A549 (cell line): ENCODE data around the gene ADGRB2. TPM values are rescaled to one million over a fixed set of nuclear protein-coding genes. Genes with fewer than 3 reads are reported as not detected.

Experiments
- ATAC-seq, 2 experiments: fragments of 200-7000 bp in 1 of 2; fragments of >200 bp in 1 of 2; cut with Nextera tagmentation in 1 of 2; cut with Tn5 transposase in 1 of 2; 3 replicates each; pipeline versions ENCODE4 v1.8.0 to v1.9.1; 2018 to 2020; ENCODE audit warnings: mild to moderate bottlenecking in 1 of 2, moderate library complexity in 1 of 2
- CTCF ChIA-PET: fragments of 300-600 bp; sonication (Branson Sonifier 250); formaldehyde crosslinking; extraction: SDS; loops from one replicate; lab custom pipeline; 2021; ENCODE audit warnings: antibody characterized with exemption, inconsistent platforms; lab: Yijun Ruan, JAX
- POLR2A ChIA-PET: fragments of 350-600 bp; formaldehyde crosslinking; extraction: SDS; loops from one replicate; lab custom pipeline; 2021; ENCODE audit warnings: antibody characterized with exemption, inconsistent platforms; lab: Yijun Ruan, JAX
- DNase-seq, 2 experiments: peaks; one replicate each; pipeline versions ENCODE4 v3.0.0 to v3.0.0-alpha.2; 2011 to 2016; ENCODE audit warnings: low read depth in 1 of 2, low spot score in 1 of 2
- FAIRE-seq: peaks from 2 replicates; lab custom pipeline; 2011; peaks lifted over from hg19 to GRCh38; lab: Jason Lieb, UNC
- H3K27ac ChIP-seq, 2 experiments: fragments of >200 bp; sonication (Bioruptor Twin); formaldehyde crosslinking; 3 replicates each; pipeline ENCODE4 v1.5.1; 2016 to 2017
- H3K4me1 ChIP-seq: fragments of >200 bp; sonication (Bioruptor Twin); formaldehyde crosslinking; 3 replicates; pipeline ENCODE4 v1.6.1; 2016
- H3K4me2 ChIP-seq: fragments of >200 bp; sonication (Bioruptor Twin); formaldehyde crosslinking; 3 replicates; pipeline ENCODE4 v1.6.1; 2016
- H3K4me3 ChIP-seq: fragments of >200 bp; sonication (Bioruptor Twin); formaldehyde crosslinking; 3 replicates; pipeline ENCODE4 v1.5.1; 2016
- H3K9me3 ChIP-seq: fragments of >200 bp; sonication (Bioruptor Twin); formaldehyde crosslinking; 3 replicates; pipeline ENCODE4 v1.6.1; 2016
- CBX8 ChIP-seq: fragments of 200-600 bp; sonication (generic); IDR thresholded peaks from 2 replicates; pipeline ENCODE4 v1.6.1; 2016
- CHD2 ChIP-seq: fragments of 150-350 bp; IDR thresholded peaks from 2 replicates; pipeline ENCODE4 v1.6.1; 2014; ENCODE audit warnings: low read length; ENCODE audit not compliant: partially characterized antibody
- EHF ChIP-seq: fragments of 250-450 bp; sonication (Bioruptor Pico); IDR thresholded peaks from 2 replicates; pipeline ENCODE4 v1.5.0; 2020; ENCODE audit warnings: mild to moderate bottlenecking
- GATA3 ChIP-seq: IDR thresholded peaks from 2 replicates; pipeline ENCODE4 v1.6.1; 2012; ENCODE audit warnings: borderline replicate concordance
- HES2 ChIP-seq: fragments of >200 bp; sonication (Bioruptor Twin); formaldehyde crosslinking; IDR thresholded peaks from 2 replicates; pipeline ENCODE4 v1.6.1; 2016
- HMGXB4 ChIP-seq: fragments of 250-450 bp; sonication (Bioruptor Pico); IDR thresholded peaks from 2 replicates; pipeline ENCODE4 v1.5.0; 2021; ENCODE audit warnings: mild to moderate bottlenecking, moderate library complexity, borderline replicate concordance
- JUNB ChIP-seq: fragments of >200 bp; sonication (Bioruptor Twin); formaldehyde crosslinking; IDR thresholded peaks from 2 replicates; pipeline ENCODE4 v1.6.1; 2016
- MAFK ChIP-seq: fragments of 450-650 bp; IDR thresholded peaks from 2 replicates; pipeline ENCODE4 v1.6.1; 2014; ENCODE audit not compliant: partially characterized antibody
- MAZ ChIP-seq: fragments of 150-350 bp; IDR thresholded peaks from 2 replicates; pipeline ENCODE4 v1.6.1; 2014; ENCODE audit warnings: antibody characterized with exemption, low read depth, low read length, borderline replicate concordance
- MYC ChIP-seq: IDR thresholded peaks from 2 replicates; pipeline ENCODE4 v1.6.1; 2012; ENCODE audit warnings: mild to moderate bottlenecking, inconsistent platforms, low read length, improper control_type of control experiment, borderline replicate concordance
- NFE2L2 ChIP-seq: fragments of 150-350 bp; conservative IDR thresholded peaks from 2 replicates; pipeline ENCODE4 v1.6.1; 2014; ENCODE audit warnings: low read length
- POLR2A ChIP-seq: IDR thresholded peaks from 2 replicates; pipeline ENCODE4 v1.6.1; 2012; ENCODE audit warnings: mild to moderate bottlenecking, low read length
- RARB ChIP-seq: fragments of 250-450 bp; sonication (Bioruptor Pico); IDR thresholded peaks from 2 replicates; pipeline ENCODE4 v1.8.0; 2021; ENCODE audit warnings: mild to moderate bottlenecking, moderate library complexity
- RCOR1 ChIP-seq: fragments of 150-350 bp; IDR thresholded peaks from 2 replicates; pipeline ENCODE4 v1.6.1; 2014; ENCODE audit warnings: antibody characterized with exemption, low read length, low read depth
- RFX5 ChIP-seq: fragments of 450-650 bp; IDR thresholded peaks from 2 replicates; pipeline ENCODE4 v1.7.1; 2014; ENCODE audit warnings: antibody characterized with exemption, mild to moderate bottlenecking, moderate library complexity
- SMC3 ChIP-seq: fragments of >200 bp; sonication (Bioruptor Twin); formaldehyde crosslinking; IDR thresholded peaks from 3 replicates; pipeline ENCODE4 v1.6.1; 2018; ENCODE audit warnings: inconsistent platforms
- ZNF302 ChIP-seq: fragments of 250-450 bp; sonication (Bioruptor Pico); IDR thresholded peaks from 2 replicates; pipeline ENCODE4 v1.9.0; 2021; ENCODE audit warnings: inconsistent platforms, mild to moderate bottlenecking, moderate library complexity
- WGBS: methylation state at CpG from one replicate; pipeline ENCODE4 v1.1.6; 2017; ENCODE audit errors: missing lambda C conversion rate; 5-methylcytosine and 5-hydroxymethylcytosine counted together
- polyA plus RNA-seq, 4 experiments: library from polyadenylated mRNA; depleted of rRNA in 3 of 4; stranded (reverse); fragments of >200 nt; fragmentation: RNase III in 1 of 4; extraction: RNeasy Plus Mini Kit Qiagen cat#74134 plus additional on column Dnase treatment in 1 of 4; gene quantifications; 2 replicates in 3 of 4; 3 replicates in 1 of 4; pipeline ENCODE4 v1.2.3, GENCODE V29; 2011 to 2017
- TF ChIP-seq, protein P1 (sequence below): fragments of 450-650 bp; IDR thresholded peaks from 2 replicates; pipeline ENCODE4 v1.6.1; 2014; ENCODE audit warnings: antibody characterized with exemption

The ADGRB2 gene
- polyA plus RNA-seq, 2 of the 4 experiments (the other 2 are of a cell fraction): 2.3 to 6.6 TPM

- H3K9me3 ChIP-seq: no peaks in the 10 kb centered on the region
- no peak overlapping the region for H3K27ac ChIP-seq
- ChIA-PET POLR2A (no interaction called here), CTCF (interaction anchor here (1.4 to 12.0 kb wide), 6 partner anchors 14 to 71 kb away, joined by 3 to 183 read pairs (median 45); partner anchors contain the start of gene COL16A1)
- H3K4me1 ChIP-seq: peaks cover 28% of the 10 kb centered on the region
- FAIRE-seq (no peak), ATAC-seq (no peak), DNase-seq (no peak)
- no peak overlapping the region for H3K4me2 ChIP-seq
- H3K4me3 ChIP-seq: no peak overlapping the region
- no peak for TF ChIP-seq POLR2A
- no peak for TF ChIP-seq RFX5
- TF ChIP-seq JUNB: no peak
- no peak for TF ChIP-seq HES2
- 92% methylated on average over 2 of the region's 4 CpGs for WGBS
Observed at GRCh38 chr1:31718327-31718897, 45.7 kb downstream of the ADGRB2 start.

- Histone ChIP-seq H3K9me3 (no peaks in the 10 kb centered on the region), H3K4me3 (no peak overlapping the region), H3K4me2 (peak overlapping the region; percentile 17; the same call in 2 of the 3 replicates), H3K4me1 (peaks cover 39% of the 10 kb centered on the region), H3K27ac (peak overlapping the region in 1 of 2 experiments; percentile 66; a peak in 2 of 6 replicates)
- ATAC-seq: no peak
- DNase-seq: no peak
- no peak for TF ChIP-seq GATA3
- TF ChIP-seq MAFK: peak; percentile 16
- no peak for TF ChIP-seq CHD2
- no peak for TF ChIP-seq ZNF302 (CRISPR knock-in tag)
- TF ChIP-seq RCOR1: no peak
- CTCF ChIA-PET: interaction anchor here (0.8 to 12.0 kb wide), 12 partner anchors 8 to 72 kb away, joined by 3 to 183 read pairs (median 15); partner anchors contain the start of gene COL16A1
- 74% methylated on average over 6 of the region's 6 CpGs for WGBS
- no peak for FAIRE-seq
- POLR2A ChIA-PET: interaction anchor here (0.8 kb wide), 1 partner anchor 51 kb away, joined by 3 read pairs; no protein-coding TSS in a partner anchor
Observed at GRCh38 chr1:31717341-31717740, 46.8 kb downstream of the ADGRB2 start.

- no peak for DNase-seq
- Histone ChIP-seq H3K9me3 (no peaks in the 10 kb centered on the region), H3K4me3 (peak overlapping the region; percentile 49), H3K4me2 (peak overlapping the region; percentile 94)
- WGBS: 2% methylated on average over 7 of the region's 7 CpGs
- ATAC-seq: peak in 1 of 2 experiments; percentile 4; a peak in 4 of 6 replicates
- POLR2A ChIA-PET: interaction anchor here (0.8 to 3.0 kb wide), 11 partner anchors 9 to 347 kb away, joined by 3 to 30 read pairs (median 6); partner anchors contain the start of gene PEF1
- TF ChIP-seq POLR2A (no peak), MAZ (no peak), HMGXB4 (CRISPR knock-in tag) (no peak), MYC (no peak), SMC3 (no peak), NFE2L2 (no peak), RARB (CRISPR knock-in tag) (no peak), CBX8 (no peak), EHF (CRISPR knock-in tag) (no peak)
- TF ChIP-seq, protein P1, sequence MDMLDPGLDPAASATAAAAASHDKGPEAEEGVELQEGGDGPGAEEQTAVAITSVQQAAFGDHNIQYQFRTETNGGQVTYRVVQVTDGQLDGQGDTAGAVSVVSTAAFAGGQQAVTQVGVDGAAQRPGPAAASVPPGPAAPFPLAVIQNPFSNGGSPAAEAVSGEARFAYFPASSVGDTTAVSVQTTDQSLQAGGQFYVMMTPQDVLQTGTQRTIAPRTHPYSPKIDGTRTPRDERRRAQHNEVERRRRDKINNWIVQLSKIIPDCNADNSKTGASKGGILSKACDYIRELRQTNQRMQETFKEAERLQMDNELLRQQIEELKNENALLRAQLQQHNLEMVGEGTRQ: no peak
- TF ChIP-seq, all 56 proteins: peak for 0
- CTCF ChIA-PET: interaction anchor here (0.7 to 12.0 kb wide), 36 partner anchors 10 to 151 kb away, joined by 3 to 183 read pairs (median 8); partner anchors contain the start of gene COL16A1
- FAIRE-seq: no peak
- Histone ChIP-seq H3K27ac (peak overlapping the region; percentile 91 to 94; a peak in 4 of 6 replicates), H3K4me1 (peaks cover 51% of the 10 kb centered on the region)
Observed at GRCh38 chr1:31715873-31716220, 48.3 kb downstream of the ADGRB2 start.
